Neutrophil (primary cell): ENCODE measurements around the gene C14orf180.
"Not testable (repeated sequence)": the region's sequence is repeated elsewhere in the genome, so short reads cannot be mapped to it uniquely, and the experiment has no call there.

Experiments used
- H3K27ac ChIP-seq: fragments of 200-600 bp; sonication (generic); 2 replicates; pipeline ENCODE4 v1.5.1; 2016; ENCODE audit warnings: mild to moderate bottlenecking, moderate library complexity
- H3K27me3 ChIP-seq: fragments of 200-600 bp; sonication (generic); 2 replicates; pipeline ENCODE4 v1.6.0; 2016; ENCODE audit warnings: mild to moderate bottlenecking
- H3K36me3 ChIP-seq: fragments of 200-600 bp; sonication (generic); 2 replicates; pipeline ENCODE4 v1.5.1; 2017
- H3K4me1 ChIP-seq, 2 experiments: fragments of 200-600 bp in 1 of 2; sonication (generic) in 1 of 2; 1 replicate in 1 of 2; 2 replicates in 1 of 2; pipeline versions ENCODE4 v1.5.1 to v1.6.1; 2013 to 2016; ENCODE audit warnings: low read depth in 1 of 2, low read length in 1 of 2, mild to moderate bottlenecking in 1 of 2, moderate library complexity in 1 of 2; ENCODE audit not compliant: control insufficient read depth in 1 of 2, insufficient read depth in 1 of 2
- H3K4me3 ChIP-seq, 2 experiments: fragments of 200-600 bp in 1 of 2; sonication (generic) in 1 of 2; 1 replicate in 1 of 2; 2 replicates in 1 of 2; pipeline ENCODE4 v1.5.1; 2013 to 2016; ENCODE audit warnings: low read depth in 1 of 2, low read length in 1 of 2, mild to moderate bottlenecking in 1 of 2, moderate library complexity in 1 of 2
- H3K9me3 ChIP-seq: fragments of 200-600 bp; sonication (generic); 2 replicates; pipeline ENCODE4 v1.5.1; 2016
- CTCF ChIP-seq: fragments of 200-600 bp; sonication (generic); IDR thresholded peaks from 2 replicates; pipeline ENCODE4 v1.5.1; 2016; ENCODE audit warnings: antibody characterized with exemption

C14orf180 gene

DNA sequence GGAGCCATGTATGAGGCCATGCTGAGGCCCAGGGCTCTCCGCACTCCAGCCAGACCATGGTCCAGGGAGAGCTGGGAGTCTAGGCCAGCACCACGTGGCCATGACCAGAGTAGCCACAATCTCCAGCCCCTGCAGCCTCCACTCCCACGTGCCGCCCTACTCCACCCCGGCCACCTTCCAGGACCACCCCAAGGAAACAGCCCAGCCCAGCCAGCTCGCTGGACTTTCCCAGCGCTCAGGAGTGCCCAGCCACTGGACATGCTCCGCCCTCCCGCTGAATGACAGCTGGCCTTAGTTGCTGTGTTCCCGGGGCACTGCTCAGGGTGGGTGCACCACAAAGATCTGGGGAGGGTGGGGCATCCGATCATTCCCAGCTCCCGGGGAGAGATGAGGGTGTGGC, 2.1 kb upstream of the C14orf180 start:
- Histone ChIP-seq H3K9me3 (no peaks in the 10 kb centered on the region), H3K27ac (no peak overlapping the region), H3K4me1 (no peaks in the 10 kb centered on the region), H3K36me3 (no peaks in the 10 kb centered on the region), H3K27me3 (peaks cover 6% of the 10 kb centered on the region), H3K4me3 (no peak overlapping the region)
- no peak for TF ChIP-seq CTCF

GRCh38 chr14:104577847-104578301, 1.7 kb upstream of the C14orf180 start:
- no peak for TF ChIP-seq CTCF
- Histone ChIP-seq H3K4me1 (no peaks in the 10 kb centered on the region), H3K9me3 (no peaks in the 10 kb centered on the region), H3K27ac (no peak overlapping the region), H3K36me3 (no peaks in the 10 kb centered on the region), H3K4me3 (no peak overlapping the region), H3K27me3 (peaks cover 6% of the 10 kb centered on the region)

DNA sequence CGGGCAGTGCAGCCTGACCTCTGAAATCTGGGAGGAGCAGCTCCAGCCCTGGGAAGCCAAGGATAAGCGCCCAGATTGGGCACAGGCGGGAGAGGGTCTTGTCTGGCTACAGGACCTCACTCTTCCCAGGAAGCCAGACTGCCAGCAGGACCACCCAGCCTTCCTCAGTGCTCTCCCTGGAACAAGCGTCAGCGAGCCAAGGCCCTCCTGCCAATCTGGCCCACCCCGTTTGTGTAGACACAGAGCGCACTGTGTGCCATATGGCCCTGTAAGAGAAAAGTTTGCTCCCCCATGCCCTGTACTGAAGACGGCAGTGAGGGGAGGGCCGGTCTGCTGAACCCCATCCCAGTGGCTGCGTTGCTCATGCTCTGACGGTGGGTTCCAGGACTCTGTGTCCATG, 1.2 kb upstream of the C14orf180 start:
- Histone ChIP-seq H3K9me3 (no peaks in the 10 kb centered on the region), H3K27me3 (peaks cover 6% of the 10 kb centered on the region), H3K4me3 (no peak overlapping the region), H3K36me3 (no peaks in the 10 kb centered on the region), H3K27ac (no peak overlapping the region), H3K4me1 (no peaks in the 10 kb centered on the region)
- TF ChIP-seq CTCF, result no peak

GRCh38 chr14:104579939-104580338, 375 bp downstream of the C14orf180 start:
- H3K27ac ChIP-seq, H3K27me3 ChIP-seq, H3K4me3 ChIP-seq: not testable (repeated sequence)

GRCh38 chr14:104580961-104581360, 1.4 kb downstream of the C14orf180 start:
- Histone ChIP-seq H3K4me3 (no peak overlapping the region), H3K36me3 (no peaks in the 10 kb centered on the region), H3K4me1 (no peaks in the 10 kb centered on the region), H3K27ac (no peak overlapping the region), H3K27me3 (peaks cover 6% of the 10 kb centered on the region), H3K9me3 (no peaks in the 10 kb centered on the region)
- TF ChIP-seq CTCF, result no peak

More at GRCh38 chr14:104579939-104580338, 375 bp downstream of the C14orf180 start:
- H3K36me3 ChIP-seq, H3K9me3 ChIP-seq, H3K4me1 ChIP-seq: not testable (repeated sequence)

DNA sequence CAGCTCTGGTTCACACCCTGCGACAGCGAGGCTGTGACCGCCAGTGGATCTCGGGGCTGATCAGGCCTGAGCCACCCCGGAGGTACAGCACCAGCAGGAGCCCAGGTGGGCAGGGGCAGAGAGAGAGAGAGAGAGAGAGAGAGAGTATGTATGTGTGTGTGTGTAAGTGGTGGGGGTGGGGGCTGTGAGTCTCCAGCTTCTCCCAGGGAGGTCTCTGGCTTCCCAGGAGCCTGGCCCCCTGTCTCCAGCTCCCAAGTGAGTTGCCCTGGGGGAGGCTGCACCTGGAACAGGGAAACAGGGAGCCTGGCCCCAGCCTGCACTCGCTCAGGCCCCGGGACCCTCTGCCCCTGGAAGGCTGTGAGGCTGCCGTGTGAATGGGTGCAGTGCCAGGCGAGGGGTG, 2.0 kb downstream of the C14orf180 start:
- Histone ChIP-seq H3K4me3 (no peak overlapping the region), H3K27ac (no peak overlapping the region), H3K36me3 (no peaks in the 10 kb centered on the region), H3K9me3 (no peaks in the 10 kb centered on the region), H3K4me1 (no peaks in the 10 kb centered on the region), H3K27me3 (peaks cover 9% of the 10 kb centered on the region)
- no peak for TF ChIP-seq CTCF
